ENCODE data around the gene HCN2. TPM values are rescaled to one million over a fixed set of nuclear protein-coding genes. Genes with fewer than 3 reads are reported as not detected.
"Not testable (repeated sequence)": the region's sequence is repeated elsewhere in the genome, so short reads cannot be mapped to it uniquely, and the experiment has no call there.

The HCN2 gene
- total RNA-seq, 4 donors from 2014 or later: 0.15 to 0.57 (median 0.29) TPM; not detected in 1

DNA sequence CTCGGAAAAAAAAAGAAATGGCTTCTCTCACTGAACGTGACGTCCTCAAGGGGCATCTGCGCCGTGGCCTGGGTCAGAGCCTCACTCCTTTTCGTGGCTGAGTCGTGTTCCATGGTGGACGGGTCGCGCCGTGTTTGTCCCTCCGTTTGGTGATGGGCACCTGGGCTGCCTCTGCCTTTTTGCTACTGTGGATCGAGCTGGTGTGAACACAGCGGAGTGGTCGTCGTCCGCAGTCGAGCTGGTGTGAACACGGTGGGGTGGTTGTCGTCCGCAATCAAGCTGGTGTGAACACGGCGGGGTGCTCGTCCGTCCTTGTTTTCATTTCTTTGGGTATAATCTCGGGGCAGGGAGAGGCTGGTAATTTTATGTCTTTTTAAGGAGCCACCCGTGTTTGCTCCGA is 11.6 kb downstream of the HCN2 start:
- TF ChIP-seq POLR2A (IDR thresholded peaks at IDR 0.05): no peak
- TF ChIP-seq, protein P1, sequence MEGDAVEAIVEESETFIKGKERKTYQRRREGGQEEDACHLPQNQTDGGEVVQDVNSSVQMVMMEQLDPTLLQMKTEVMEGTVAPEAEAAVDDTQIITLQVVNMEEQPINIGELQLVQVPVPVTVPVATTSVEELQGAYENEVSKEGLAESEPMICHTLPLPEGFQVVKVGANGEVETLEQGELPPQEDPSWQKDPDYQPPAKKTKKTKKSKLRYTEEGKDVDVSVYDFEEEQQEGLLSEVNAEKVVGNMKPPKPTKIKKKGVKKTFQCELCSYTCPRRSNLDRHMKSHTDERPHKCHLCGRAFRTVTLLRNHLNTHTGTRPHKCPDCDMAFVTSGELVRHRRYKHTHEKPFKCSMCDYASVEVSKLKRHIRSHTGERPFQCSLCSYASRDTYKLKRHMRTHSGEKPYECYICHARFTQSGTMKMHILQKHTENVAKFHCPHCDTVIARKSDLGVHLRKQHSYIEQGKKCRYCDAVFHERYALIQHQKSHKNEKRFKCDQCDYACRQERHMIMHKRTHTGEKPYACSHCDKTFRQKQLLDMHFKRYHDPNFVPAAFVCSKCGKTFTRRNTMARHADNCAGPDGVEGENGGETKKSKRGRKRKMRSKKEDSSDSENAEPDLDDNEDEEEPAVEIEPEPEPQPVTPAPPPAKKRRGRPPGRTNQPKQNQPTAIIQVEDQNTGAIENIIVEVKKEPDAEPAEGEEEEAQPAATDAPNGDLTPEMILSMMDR (IDR thresholded peaks at IDR 0.05): no peak
- Histone ChIP-seq H3K4me3 (no peak overlapping the region), H3K36me3 (no peaks in the 10 kb centered on the region), H3K4me1 (no peaks in the 10 kb centered on the region), H3K27ac (no peak overlapping the region), H3K9me3 (no peaks in the 10 kb centered on the region), H3K27me3 (peaks cover 0 to 16% (median 0%) of the 10 kb centered on the region in 4 donors)
- intact Hi-C loops (cut with DNase I): no loop called here
- 88 to 92% methylated on average over 28 of the region's 28 CpGs for WGBS, 2 donors
- no peak for DNase-seq

DNA sequence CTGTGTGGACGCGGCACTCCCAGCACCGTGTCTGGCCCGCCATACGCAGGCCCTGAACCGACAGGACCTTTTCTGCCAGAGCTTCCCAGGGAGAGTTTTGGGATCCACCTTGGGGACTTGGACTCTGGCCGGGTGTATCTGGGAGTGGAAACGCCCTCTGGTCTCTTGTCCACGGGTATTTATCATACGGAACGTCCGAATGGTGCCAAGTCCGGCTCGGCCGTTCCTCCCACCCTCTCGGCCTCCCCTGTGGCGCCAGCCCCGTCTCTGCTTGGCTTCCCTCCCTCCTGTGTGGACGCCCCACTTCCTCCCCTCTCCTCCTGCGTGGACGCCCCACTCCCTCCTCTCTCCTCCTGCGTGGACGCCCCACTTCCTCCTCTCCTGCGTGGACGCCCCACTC is 12.1 kb downstream of the HCN2 start:
- TF ChIP-seq POLR2A (IDR thresholded peaks at IDR 0.05): no peak
- TF ChIP-seq, protein P1 (IDR thresholded peaks at IDR 0.05): no peak
- WGBS, 2 donors: 81 to 87% methylated on average over 24 to 25 of the region's 25 CpGs
- Histone ChIP-seq H3K4me1 (no peaks in the 10 kb centered on the region), H3K4me3 (no peak overlapping the region), H3K27me3 (peaks cover 0 to 11% (median 0%) of the 10 kb centered on the region in 4 donors), H3K36me3 (no peaks in the 10 kb centered on the region), H3K9me3 (no peaks in the 10 kb centered on the region), H3K27ac (no peak overlapping the region)
- no peak for DNase-seq
- intact Hi-C loops (cut with DNase I): no loop called here

DNA sequence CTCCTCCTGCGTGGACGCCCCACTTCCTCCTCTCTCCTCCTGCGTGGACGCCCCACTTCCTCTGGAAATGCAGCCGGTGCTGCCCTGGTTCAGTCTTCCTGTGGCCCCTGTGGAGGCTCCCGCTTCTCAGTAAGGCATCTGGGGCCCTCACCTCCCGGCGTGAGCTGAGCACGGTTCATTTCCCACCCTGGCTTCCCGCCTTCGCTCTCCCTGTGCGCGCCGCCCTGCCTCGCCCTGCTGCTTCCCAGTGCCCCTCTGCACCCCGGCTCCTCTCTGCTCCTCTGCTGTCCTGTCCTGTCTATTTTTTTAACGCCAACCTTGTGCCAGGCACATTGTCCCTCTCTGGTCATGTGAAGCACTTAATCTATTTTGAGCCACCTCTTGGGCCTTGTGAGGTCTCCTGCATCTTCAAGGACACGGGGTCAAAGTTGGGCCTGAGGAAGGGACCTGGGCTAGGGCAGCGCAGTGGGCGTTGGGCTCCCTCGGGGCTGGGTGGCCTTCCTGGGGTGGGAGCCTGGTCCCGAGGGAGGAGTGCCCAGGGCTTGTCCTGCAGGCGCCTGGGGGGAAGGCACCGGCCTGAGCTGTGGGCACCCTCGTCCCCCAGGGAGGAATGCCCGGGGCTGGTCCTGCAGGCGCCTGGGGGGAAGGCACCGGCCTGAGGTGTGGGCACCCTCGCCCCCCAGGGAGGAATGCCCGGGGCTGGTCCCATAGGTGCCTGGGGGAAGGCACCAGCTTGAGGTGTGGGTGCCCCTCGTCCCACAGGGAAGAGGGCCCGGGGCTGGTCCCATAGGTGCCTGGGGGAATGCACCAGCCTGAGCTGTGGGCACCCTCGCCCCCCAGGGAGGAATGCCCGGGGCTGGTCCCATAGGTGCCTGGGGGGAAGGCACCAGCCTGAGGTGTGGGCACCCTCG is 13.0 kb downstream of the HCN2 start:
- Histone ChIP-seq H3K4me3 (no peak overlapping the region), H3K36me3 (no peaks in the 10 kb centered on the region), H3K9me3 (no peaks in the 10 kb centered on the region), H3K4me1 (no peaks in the 10 kb centered on the region), H3K27me3 (peaks cover 0 to 11% (median 0%) of the 10 kb centered on the region in 4 donors), H3K27ac (no peak overlapping the region)
- WGBS, 2 donors: 82 to 86% methylated on average over 14 to 17 of the region's 35 CpGs
- TF ChIP-seq, protein P1 (IDR thresholded peaks at IDR 0.05): no peak
- TF ChIP-seq POLR2A (IDR thresholded peaks at IDR 0.05): no peak
- no peak for DNase-seq
- intact Hi-C loops (cut with DNase I): no loop called here

DNA sequence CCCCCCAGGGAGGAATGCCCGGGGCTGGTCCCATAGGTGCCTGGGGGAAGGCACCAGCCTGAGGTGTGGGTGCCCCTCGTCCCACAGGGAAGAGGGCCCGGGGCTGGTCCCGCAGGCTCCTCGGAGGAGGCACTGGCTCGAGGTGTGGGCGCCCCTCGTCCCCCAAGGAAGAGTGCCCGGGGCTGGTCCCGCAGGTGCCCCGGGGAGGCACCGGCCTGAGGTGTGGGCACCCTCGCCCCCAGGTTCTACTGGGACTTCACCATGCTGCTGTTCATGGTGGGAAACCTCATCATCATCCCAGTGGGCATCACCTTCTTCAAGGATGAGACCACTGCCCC is 13.6 kb downstream of the HCN2 start:
- H3K36me3 ChIP-seq; H3K27ac ChIP-seq; intact Hi-C loops (cut with DNase I); H3K9me3 ChIP-seq; H3K4me1 ChIP-seq; H3K4me3 ChIP-seq; DNase-seq: not testable (repeated sequence)
- WGBS, 2 donors: no CpG with 5 or more reads among the region's 13 CpGs
- peaks cover 0 to 13% (median 0%) of the 10 kb centered on the region in 4 donors for H3K27me3 ChIP-seq

DNA sequence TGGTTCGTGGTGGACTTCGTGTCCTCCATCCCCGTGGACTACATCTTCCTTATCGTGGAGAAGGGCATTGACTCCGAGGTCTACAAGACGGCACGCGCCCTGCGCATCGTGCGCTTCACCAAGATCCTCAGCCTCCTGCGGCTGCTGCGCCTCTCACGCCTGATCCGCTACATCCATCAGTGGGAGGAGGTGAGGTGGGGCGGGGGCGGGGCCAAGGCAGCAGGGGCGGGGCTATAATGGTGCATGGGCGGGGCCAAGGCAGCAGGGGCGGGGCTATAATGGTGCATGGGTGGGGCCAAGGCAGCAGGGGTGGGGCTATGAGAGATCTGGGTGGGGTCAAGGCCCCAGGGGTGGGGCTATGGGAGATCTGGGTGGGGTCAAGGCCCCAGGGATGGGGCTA is 14.1 kb downstream of the HCN2 start:
- H3K4me1 ChIP-seq; H3K4me3 ChIP-seq; DNase-seq; intact Hi-C loops (cut with DNase I); H3K9me3 ChIP-seq; H3K27ac ChIP-seq; H3K36me3 ChIP-seq: not testable (repeated sequence)
- peaks cover 0 to 15% (median 0%) of the 10 kb centered on the region in 4 donors for H3K27me3 ChIP-seq
- 80% methylated on average over 1 of the region's 20 CpGs; no CpG with 5 or more reads in 1 of the 2 donors for WGBS, 2 donors

DNA sequence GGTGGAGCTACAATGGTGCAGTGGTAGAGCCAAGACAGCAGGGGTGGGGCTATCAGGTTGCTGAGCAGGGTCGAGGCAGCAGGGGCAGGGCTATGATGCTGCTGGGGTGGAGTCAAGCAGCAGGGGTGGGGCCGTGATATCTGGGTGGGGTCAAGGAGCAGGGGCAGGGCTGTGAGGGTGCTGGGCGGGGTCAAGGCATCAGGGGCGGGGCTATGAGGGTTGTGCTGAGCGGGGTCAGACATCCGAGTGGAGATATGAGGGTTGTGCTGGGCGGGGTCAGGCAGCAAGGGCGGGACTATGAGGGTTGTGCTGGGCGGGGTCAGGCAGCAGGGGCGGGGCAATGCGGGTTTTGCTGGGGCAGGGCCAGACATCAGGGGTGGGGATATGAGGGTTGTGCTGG is 14.7 kb downstream of the HCN2 start:
- DNase-seq: no peak
- H3K4me3 ChIP-seq: no peak overlapping the region
- H3K9me3 ChIP-seq: no peaks in the 10 kb centered on the region
- 73% methylated on average over 5 of the region's 11 CpGs; no CpG with 5 or more reads in 1 of the 2 donors for WGBS, 2 donors
- H3K4me1 ChIP-seq: peaks cover 0 to 10% (median 0%) of the 10 kb centered on the region in 3 donors
- TF ChIP-seq POLR2A (IDR thresholded peaks at IDR 0.05): no peak
- TF ChIP-seq, protein P1 (IDR thresholded peaks at IDR 0.05): no peak
- H3K27me3 ChIP-seq: peaks cover 0 to 19% (median 0%) of the 10 kb centered on the region in 4 donors
- intact Hi-C loops (cut with DNase I): no loop called here
- H3K36me3 ChIP-seq: no peaks in the 10 kb centered on the region
- no peak overlapping the region for H3K27ac ChIP-seq

DNA sequence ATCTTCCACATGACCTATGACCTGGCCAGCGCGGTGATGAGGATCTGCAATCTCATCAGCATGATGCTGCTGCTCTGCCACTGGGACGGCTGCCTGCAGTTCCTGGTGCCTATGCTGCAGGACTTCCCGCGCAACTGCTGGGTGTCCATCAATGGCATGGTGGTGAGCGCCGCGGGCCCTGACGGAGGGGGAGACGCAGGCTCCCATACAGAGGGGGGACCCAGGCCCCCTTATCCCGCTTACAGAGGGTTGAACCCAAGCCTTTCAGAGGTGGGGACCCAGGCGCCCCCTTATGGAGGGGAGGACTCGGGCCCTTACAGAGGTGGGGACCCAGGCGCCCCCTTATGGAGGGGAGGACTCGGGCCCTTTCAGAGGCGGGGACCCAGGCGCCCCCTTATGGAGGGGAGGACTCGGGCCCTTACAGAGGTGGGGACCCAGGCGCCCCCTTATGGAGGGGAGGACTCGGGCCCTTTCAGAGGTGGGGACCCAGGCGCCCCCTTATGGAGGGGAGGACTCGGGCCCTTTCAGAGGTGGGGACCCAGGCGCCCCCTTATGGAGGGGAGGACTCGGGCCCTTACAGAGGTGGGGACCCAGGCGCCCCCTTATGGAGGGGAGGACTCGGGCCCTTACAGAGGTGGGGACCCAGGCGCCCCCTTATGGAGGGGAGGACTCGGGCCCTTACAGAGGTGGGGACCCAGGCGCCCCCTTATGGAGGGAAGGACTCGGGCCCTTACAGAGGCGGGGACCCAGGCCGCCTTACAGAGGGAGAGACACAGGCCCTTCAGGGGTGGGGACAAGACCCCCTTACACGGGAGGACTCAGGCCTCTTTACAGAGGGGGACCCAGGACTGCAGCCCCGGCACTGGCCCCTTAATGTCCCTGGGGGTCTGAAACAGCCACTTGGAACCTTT is 15.6 kb downstream of the HCN2 start:
- 64 to 83% methylated on average over 2 to 5 of the region's 34 CpGs for WGBS, 2 donors
- H3K27ac ChIP-seq; intact Hi-C loops (cut with DNase I); H3K36me3 ChIP-seq; DNase-seq; H3K9me3 ChIP-seq; H3K4me3 ChIP-seq: not testable (repeated sequence)
- peaks cover 0 to 20% (median 0%) of the 10 kb centered on the region in 3 donors for H3K4me1 ChIP-seq
- H3K27me3 ChIP-seq: peaks cover 0 to 29% (median 0%) of the 10 kb centered on the region in 4 donors
